Inflammatory macrophage treated with lipopolysaccharide for 1 hour (primary cell): ENCODE measurements around the gene RASA3.
A peak's percentile ranks its signal among the peaks of the same experiment; 100 is the strongest.

Experiments used
- DNase-seq, 2 donors: peaks; one replicate each; pipeline ENCODE4 v3.0.0-alpha.2; 2020 to 2022

The RASA3 gene

GRCh38 chr13:113963376-113963775, 169.0 kb downstream of the RASA3 start:
- no peak for DNase-seq

- no peak for DNase-seq
These were observed 169.4 kb downstream of the RASA3 start for GRCh38 chr13:113962975-113963374.

GRCh38 chr13:113962386-113962785, 170.0 kb downstream of the RASA3 start:
- DNase-seq, result no peak

- no peak for DNase-seq
These were observed 172.0 kb downstream of the RASA3 start for GRCh38 chr13:113960276-113960948.

- DNase-seq, result no peak
These were observed 173.2 kb downstream of the RASA3 start for GRCh38 chr13:113959198-113959597.

- DNase-seq, result no peak
These were observed 174.1 kb downstream of the RASA3 start for GRCh38 chr13:113958373-113958772.

- DNase-seq, result no peak
These were observed 175.9 kb downstream of the RASA3 start for GRCh38 chr13:113956571-113956970.

- DNase-seq, result no peak
These were observed 176.7 kb downstream of the RASA3 start for GRCh38 chr13:113955691-113956090.

- no peak for DNase-seq
These were observed 177.2 kb downstream of the RASA3 start for GRCh38 chr13:113955235-113955634.

GRCh38 chr13:113954046-113954835, 178.2 kb downstream of the RASA3 start:
- no peak for DNase-seq

GRCh38 chr13:113953561-113953960, 178.9 kb downstream of the RASA3 start:
- no peak for DNase-seq

- DNase-seq, result no peak
These were observed 179.4 kb downstream of the RASA3 start for GRCh38 chr13:113952983-113953520.

GRCh38 chr13:113952151-113952982, 180.1 kb downstream of the RASA3 start:
- DNase-seq, result no peak

- DNase-seq, result peak; percentile 60 to 76
These were observed 181.0 kb downstream of the RASA3 start for GRCh38 chr13:113951246-113951999.

GRCh38 chr13:113950451-113951245, 181.8 kb downstream of the RASA3 start:
- no peak for DNase-seq

GRCh38 chr13:113949546-113949945, 182.9 kb downstream of the RASA3 start:
- no peak for DNase-seq

GRCh38 chr13:113948034-113948742, 184.2 kb downstream of the RASA3 start:
- DNase-seq, result no peak

- DNase-seq, result no peak
These were observed 185.0 kb downstream of the RASA3 start for GRCh38 chr13:113947311-113948033.

GRCh38 chr13:113946409-113947181, 185.8 kb downstream of the RASA3 start:
- no peak for DNase-seq
